Choroid plexus epithelial cell (primary cell): Measurements from ENCODE around the gene SYNGAP1.

ENCODE experiments used
- DNase-seq: peaks from one replicate; pipeline ENCODE4 v3.0.0-alpha.2; 2010; ENCODE audit warnings: low read depth
- H3K4me3 ChIP-seq: 2 replicates; pipeline ENCODE4 v1.5.1; 2011; ENCODE audit warnings: low read depth, mild to moderate bottlenecking, control low read depth, low read length, moderate library complexity
- CTCF ChIP-seq: conservative IDR thresholded peaks from 2 replicates; pipeline ENCODE4 v1.5.1; 2011; ENCODE audit warnings: low read depth, mild to moderate bottlenecking, control low read depth, inconsistent platforms, low read length, moderate library complexity

SYNGAP1 gene

GRCh38 chr6:33442283-33442682, 22.4 kb downstream of the SYNGAP1 start:
- DNase-seq, result no peak

GRCh38 chr6:33443025-33443424, 23.2 kb downstream of the SYNGAP1 start:
- no peak overlapping the region for H3K4me3 ChIP-seq
- DNase-seq, result no peak
- no peak for TF ChIP-seq CTCF

More at GRCh38 chr6:33442283-33442682, 22.4 kb downstream of the SYNGAP1 start:
- no peak for TF ChIP-seq CTCF
- no peak overlapping the region for H3K4me3 ChIP-seq

- no peak for DNase-seq
- no peak overlapping the region for H3K4me3 ChIP-seq
- no peak for TF ChIP-seq CTCF
Measured at GRCh38 chr6:33443619-33444504, 24.0 kb downstream of the SYNGAP1 start.

- no peak for TF ChIP-seq CTCF
- H3K4me3 ChIP-seq, result no peak overlapping the region
- DNase-seq, result no peak
Measured at GRCh38 chr6:33445119-33445603, 25.3 kb downstream of the SYNGAP1 start.

- no peak for DNase-seq
- no peak for TF ChIP-seq CTCF
- no peak overlapping the region for H3K4me3 ChIP-seq
Measured at GRCh38 chr6:33446356-33446755, 26.5 kb downstream of the SYNGAP1 start.

GRCh38 chr6:33450434-33450833, 30.6 kb downstream of the SYNGAP1 start:
- peak; percentile 15 for DNase-seq
- no peak overlapping the region for H3K4me3 ChIP-seq
- no peak for TF ChIP-seq CTCF

GRCh38 chr6:33451606-33452005, 31.7 kb downstream of the SYNGAP1 start:
- H3K4me3 ChIP-seq, result no peak overlapping the region
- no peak for TF ChIP-seq CTCF
- DNase-seq, result no peak
